ENCODE measurements around the gene CELA2A. TPM values are rescaled to one million over a fixed set of nuclear protein-coding genes. Genes with fewer than 3 reads are reported as not detected.

Gene CELA2A
- total RNA-seq, result not detected

GRCh38 chr1:15456313-15456954 lies at the start of gene CELA2A:
Gene CELA2A (plus strand): TSS chr1:15456732. CDS start chr1:15456754, 22 bp downstream.
- DNase-seq, result no peak

- no peak for DNase-seq
These were observed 49.0 kb upstream of the CELA2A start for GRCh38 chr1:15407580-15407979.

- DNase-seq, result no peak
These were observed 47.6 kb upstream of the CELA2A start for GRCh38 chr1:15408890-15409387.

GRCh38 chr1:15409388-15410222 lies 46.9 kb upstream of the CELA2A start, which contains the start of gene EFHD2:
Gene EFHD2 (plus strand): TSS chr1:15409888. CDS start chr1:15409972, 84 bp downstream.
- peak; percentile 91 for DNase-seq

- no peak for DNase-seq
These were observed 46.2 kb upstream of the CELA2A start for GRCh38 chr1:15410223-15410883.

GRCh38 chr1:15410884-15411245 lies 45.7 kb upstream of the CELA2A start:
- DNase-seq, result no peak

- DNase-seq, result peak; percentile 37
These were observed 44.9 kb upstream of the CELA2A start for GRCh38 chr1:15411593-15412137.

- no peak for DNase-seq
These were observed 44.2 kb upstream of the CELA2A start for GRCh38 chr1:15412175-15412800.

GRCh38 chr1:15412843-15413242 lies 43.7 kb upstream of the CELA2A start:
- DNase-seq, result peak; percentile 25

GRCh38 chr1:15413563-15414444 lies 42.7 kb upstream of the CELA2A start:
- peak; percentile 14 for DNase-seq

- DNase-seq, result no peak
These were observed 42.0 kb upstream of the CELA2A start for GRCh38 chr1:15414445-15414983.

- peak; percentile 56 for DNase-seq
These were observed 39.2 kb upstream of the CELA2A start for GRCh38 chr1:15417059-15417934.

- no peak for DNase-seq
These were observed 37.6 kb upstream of the CELA2A start for GRCh38 chr1:15418806-15419515.

- no peak for DNase-seq
These were observed 35.6 kb upstream of the CELA2A start for GRCh38 chr1:15420853-15421465.

GRCh38 chr1:15422871-15423270 lies 33.7 kb upstream of the CELA2A start:
- DNase-seq, result no peak

- peak; percentile 57 for DNase-seq
These were observed 33.0 kb upstream of the CELA2A start for GRCh38 chr1:15423355-15424077.

- peak; percentile 54 for DNase-seq
These were observed 32.3 kb upstream of the CELA2A start for GRCh38 chr1:15424146-15424667.

- DNase-seq, result no peak
These were observed 31.6 kb upstream of the CELA2A start for GRCh38 chr1:15424981-15425380.
